Measurements from ENCODE around the gene SHKBP1.

DNA sequence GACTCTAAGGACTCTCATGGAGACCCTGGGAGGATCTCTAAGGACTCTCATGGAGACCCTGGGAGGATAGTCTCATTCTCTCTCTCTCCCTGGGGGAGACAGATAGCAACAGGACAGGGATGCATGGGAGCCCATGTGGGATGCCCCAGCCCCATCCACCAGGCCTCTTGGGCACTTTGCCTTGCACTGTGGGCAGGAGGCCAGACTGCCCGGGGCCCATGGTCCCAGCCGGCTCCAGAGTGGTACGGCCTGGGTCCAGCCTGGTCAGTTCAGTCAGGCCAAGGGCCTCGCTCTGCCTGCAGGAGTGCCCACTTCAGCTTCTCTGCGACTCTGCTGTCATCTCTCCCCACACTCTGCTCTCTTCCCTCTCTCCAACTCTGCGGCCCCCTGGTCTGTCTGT is 48.6 kb upstream of the SHKBP1 start:
- TF ChIP-seq POLR2AphosphoS5 (IDR thresholded peaks at IDR 0.05) (no peak), EZH2 (IDR thresholded peaks at IDR 0.05; ENCODE audit: borderline replicate concordance, insufficient read depth, low read length, poor library complexity, severe bottlenecking) (no peak), RAD21 (conservative IDR thresholded peaks at IDR 0.05) (no peak), MXI1 (conservative IDR thresholded peaks at IDR 0.05; ENCODE audit: poor library complexity, severe bottlenecking) (no peak), SMC3 (conservative IDR thresholded peaks at IDR 0.05; ENCODE audit: poor library complexity) (no peak), EP300 (conservative IDR thresholded peaks at IDR 0.05; ENCODE audit: poor library complexity, severe bottlenecking) (no peak)
- TF ChIP-seq, protein P1, sequence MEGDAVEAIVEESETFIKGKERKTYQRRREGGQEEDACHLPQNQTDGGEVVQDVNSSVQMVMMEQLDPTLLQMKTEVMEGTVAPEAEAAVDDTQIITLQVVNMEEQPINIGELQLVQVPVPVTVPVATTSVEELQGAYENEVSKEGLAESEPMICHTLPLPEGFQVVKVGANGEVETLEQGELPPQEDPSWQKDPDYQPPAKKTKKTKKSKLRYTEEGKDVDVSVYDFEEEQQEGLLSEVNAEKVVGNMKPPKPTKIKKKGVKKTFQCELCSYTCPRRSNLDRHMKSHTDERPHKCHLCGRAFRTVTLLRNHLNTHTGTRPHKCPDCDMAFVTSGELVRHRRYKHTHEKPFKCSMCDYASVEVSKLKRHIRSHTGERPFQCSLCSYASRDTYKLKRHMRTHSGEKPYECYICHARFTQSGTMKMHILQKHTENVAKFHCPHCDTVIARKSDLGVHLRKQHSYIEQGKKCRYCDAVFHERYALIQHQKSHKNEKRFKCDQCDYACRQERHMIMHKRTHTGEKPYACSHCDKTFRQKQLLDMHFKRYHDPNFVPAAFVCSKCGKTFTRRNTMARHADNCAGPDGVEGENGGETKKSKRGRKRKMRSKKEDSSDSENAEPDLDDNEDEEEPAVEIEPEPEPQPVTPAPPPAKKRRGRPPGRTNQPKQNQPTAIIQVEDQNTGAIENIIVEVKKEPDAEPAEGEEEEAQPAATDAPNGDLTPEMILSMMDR (IDR thresholded peaks at IDR 0.05; ENCODE audit: poor library complexity, severe bottlenecking): no peak
